ENCODE data around the gene RPL5.

DNA sequence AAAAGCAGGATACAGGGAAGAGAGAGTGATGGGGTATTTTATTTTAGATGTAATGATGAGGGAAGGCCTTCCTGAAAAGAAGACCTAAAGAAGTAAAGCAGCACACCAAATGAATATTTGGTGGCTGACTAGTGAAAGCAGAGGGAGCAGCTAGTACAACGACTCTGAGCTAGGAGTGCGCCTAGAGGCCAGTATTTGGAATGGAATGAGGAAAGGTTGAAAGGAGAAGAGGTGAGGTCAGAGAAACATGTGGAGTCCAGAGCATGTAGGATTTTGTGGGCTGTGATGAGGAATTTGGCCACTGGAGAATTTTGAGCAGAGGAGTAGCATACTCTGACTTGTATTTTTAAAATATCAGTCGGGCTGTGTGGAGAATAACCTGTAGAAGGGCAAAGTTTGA lies 11.8 kb upstream of the RPL5 start:
- TF ChIP-seq ELF1 (IDR thresholded peaks at IDR 0.05; ENCODE audit: borderline replicate concordance, low read depth), result no peak
- TF ChIP-seq EZH2phosphoT487 (IDR thresholded peaks at IDR 0.05; ENCODE audit: borderline replicate concordance), result no peak
- TF ChIP-seq, protein P1, sequence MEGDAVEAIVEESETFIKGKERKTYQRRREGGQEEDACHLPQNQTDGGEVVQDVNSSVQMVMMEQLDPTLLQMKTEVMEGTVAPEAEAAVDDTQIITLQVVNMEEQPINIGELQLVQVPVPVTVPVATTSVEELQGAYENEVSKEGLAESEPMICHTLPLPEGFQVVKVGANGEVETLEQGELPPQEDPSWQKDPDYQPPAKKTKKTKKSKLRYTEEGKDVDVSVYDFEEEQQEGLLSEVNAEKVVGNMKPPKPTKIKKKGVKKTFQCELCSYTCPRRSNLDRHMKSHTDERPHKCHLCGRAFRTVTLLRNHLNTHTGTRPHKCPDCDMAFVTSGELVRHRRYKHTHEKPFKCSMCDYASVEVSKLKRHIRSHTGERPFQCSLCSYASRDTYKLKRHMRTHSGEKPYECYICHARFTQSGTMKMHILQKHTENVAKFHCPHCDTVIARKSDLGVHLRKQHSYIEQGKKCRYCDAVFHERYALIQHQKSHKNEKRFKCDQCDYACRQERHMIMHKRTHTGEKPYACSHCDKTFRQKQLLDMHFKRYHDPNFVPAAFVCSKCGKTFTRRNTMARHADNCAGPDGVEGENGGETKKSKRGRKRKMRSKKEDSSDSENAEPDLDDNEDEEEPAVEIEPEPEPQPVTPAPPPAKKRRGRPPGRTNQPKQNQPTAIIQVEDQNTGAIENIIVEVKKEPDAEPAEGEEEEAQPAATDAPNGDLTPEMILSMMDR (IDR thresholded peaks at IDR 0.05 in 2 of 3, conservative IDR thresholded peaks at IDR 0.05 in 1 of 3; ENCODE audit: borderline replicate concordance in 1 of 3, insufficient read depth in 1 of 3, low read depth in 2 of 3, low read length in 2 of 3), result no peak
- TF ChIP-seq, protein P2, sequence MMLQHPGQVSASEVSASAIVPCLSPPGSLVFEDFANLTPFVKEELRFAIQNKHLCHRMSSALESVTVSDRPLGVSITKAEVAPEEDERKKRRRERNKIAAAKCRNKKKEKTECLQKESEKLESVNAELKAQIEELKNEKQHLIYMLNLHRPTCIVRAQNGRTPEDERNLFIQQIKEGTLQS (IDR thresholded peaks at IDR 0.05), result no peak
- no peak for TF ChIP-seq EZH2 (IDR thresholded peaks at IDR 0.05)
- TF ChIP-seq, protein P3, sequence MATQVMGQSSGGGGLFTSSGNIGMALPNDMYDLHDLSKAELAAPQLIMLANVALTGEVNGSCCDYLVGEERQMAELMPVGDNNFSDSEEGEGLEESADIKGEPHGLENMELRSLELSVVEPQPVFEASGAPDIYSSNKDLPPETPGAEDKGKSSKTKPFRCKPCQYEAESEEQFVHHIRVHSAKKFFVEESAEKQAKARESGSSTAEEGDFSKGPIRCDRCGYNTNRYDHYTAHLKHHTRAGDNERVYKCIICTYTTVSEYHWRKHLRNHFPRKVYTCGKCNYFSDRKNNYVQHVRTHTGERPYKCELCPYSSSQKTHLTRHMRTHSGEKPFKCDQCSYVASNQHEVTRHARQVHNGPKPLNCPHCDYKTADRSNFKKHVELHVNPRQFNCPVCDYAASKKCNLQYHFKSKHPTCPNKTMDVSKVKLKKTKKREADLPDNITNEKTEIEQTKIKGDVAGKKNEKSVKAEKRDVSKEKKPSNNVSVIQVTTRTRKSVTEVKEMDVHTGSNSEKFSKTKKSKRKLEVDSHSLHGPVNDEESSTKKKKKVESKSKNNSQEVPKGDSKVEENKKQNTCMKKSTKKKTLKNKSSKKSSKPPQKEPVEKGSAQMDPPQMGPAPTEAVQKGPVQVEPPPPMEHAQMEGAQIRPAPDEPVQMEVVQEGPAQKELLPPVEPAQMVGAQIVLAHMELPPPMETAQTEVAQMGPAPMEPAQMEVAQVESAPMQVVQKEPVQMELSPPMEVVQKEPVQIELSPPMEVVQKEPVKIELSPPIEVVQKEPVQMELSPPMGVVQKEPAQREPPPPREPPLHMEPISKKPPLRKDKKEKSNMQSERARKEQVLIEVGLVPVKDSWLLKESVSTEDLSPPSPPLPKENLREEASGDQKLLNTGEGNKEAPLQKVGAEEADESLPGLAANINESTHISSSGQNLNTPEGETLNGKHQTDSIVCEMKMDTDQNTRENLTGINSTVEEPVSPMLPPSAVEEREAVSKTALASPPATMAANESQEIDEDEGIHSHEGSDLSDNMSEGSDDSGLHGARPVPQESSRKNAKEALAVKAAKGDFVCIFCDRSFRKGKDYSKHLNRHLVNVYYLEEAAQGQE (IDR thresholded peaks at IDR 0.05; ENCODE audit: low read depth), result no peak
- TF ChIP-seq EGR1 (IDR thresholded peaks at IDR 0.05; ENCODE audit: low read depth), result no peak
- TF ChIP-seq ZNF274 (IDR thresholded peaks at IDR 0.05; ENCODE audit: low read depth, low read length), result no peak
- TF ChIP-seq SRF (IDR thresholded peaks at IDR 0.05; ENCODE audit: low read depth), result no peak
- TF ChIP-seq, protein P4, sequence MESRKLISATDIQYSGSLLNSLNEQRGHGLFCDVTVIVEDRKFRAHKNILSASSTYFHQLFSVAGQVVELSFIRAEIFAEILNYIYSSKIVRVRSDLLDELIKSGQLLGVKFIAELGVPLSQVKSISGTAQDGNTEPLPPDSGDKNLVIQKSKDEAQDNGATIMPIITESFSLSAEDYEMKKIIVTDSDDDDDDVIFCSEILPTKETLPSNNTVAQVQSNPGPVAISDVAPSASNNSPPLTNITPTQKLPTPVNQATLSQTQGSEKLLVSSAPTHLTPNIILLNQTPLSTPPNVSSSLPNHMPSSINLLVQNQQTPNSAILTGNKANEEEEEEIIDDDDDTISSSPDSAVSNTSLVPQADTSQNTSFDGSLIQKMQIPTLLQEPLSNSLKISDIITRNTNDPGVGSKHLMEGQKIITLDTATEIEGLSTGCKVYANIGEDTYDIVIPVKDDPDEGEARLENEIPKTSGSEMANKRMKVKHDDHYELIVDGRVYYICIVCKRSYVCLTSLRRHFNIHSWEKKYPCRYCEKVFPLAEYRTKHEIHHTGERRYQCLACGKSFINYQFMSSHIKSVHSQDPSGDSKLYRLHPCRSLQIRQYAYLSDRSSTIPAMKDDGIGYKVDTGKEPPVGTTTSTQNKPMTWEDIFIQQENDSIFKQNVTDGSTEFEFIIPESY (IDR thresholded peaks at IDR 0.05; ENCODE audit: extremely low read depth, insufficient replicate concordance, low read length), result no peak
- TF ChIP-seq, protein P5, sequence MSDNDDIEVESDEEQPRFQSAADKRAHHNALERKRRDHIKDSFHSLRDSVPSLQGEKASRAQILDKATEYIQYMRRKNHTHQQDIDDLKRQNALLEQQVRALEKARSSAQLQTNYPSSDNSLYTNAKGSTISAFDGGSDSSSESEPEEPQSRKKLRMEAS (IDR thresholded peaks at IDR 0.05), result no peak
- no peak for TF ChIP-seq RAD21 (IDR thresholded peaks at IDR 0.05; ENCODE audit: low read depth)
- no peak for TF ChIP-seq POLR2A (IDR thresholded peaks at IDR 0.05; ENCODE audit: borderline replicate concordance, extremely low read depth, insufficient read depth, insufficient read length)

Measured in HCT116 (cell line).